ENCODE data around the gene VENTX.

The VENTX gene

GRCh38 chr10:133286366-133286765 lies 48.7 kb downstream of the VENTX start:
- CTCF ChIA-PET: interaction anchor here (0.9 kb wide), 1 partner anchor 29 kb away, joined by 3 read pairs; no protein-coding TSS in a partner anchor
- WGBS (ENCODE audit: insufficient coverage): 90% methylated on average over 18 of the region's 18 CpGs

GRCh38 chr10:133287832-133288500 lies 50.3 kb downstream of the VENTX start:
- POLR2A ChIA-PET: interaction anchor here (0.6 kb wide), 1 partner anchor 12 kb away, joined by 3 read pairs; no protein-coding TSS in a partner anchor
- H3K36me3 ChIP-seq (ENCODE audit: control insufficient read depth in 4 of 4, insufficient read depth in 4 of 4, low read length in 3 of 4): peaks cover 5 to 83% (median 69%) of the 10 kb centered on the region in 4 experiments
- no peaks in the 10 kb centered on the region for H3K27me3 ChIP-seq (replicated peaks in 2 of 5; ENCODE audit: control insufficient read depth in 4 of 5, insufficient read depth in 5 of 5, low read length in 4 of 5)
- H3K27ac ChIP-seq (ENCODE audit: insufficient read depth in 1 of 2, low read depth in 1 of 2, low read length in 2 of 2, poor library complexity in 1 of 2, severe bottlenecking in 2 of 2): no peak overlapping the region
- 96% methylated on average over 26 of the region's 46 CpGs for WGBS (ENCODE audit: insufficient coverage)
- H3K4me3 ChIP-seq (ENCODE audit: control insufficient read depth in 1 of 7, extremely low read depth in 1 of 7, insufficient read depth in 4 of 7, low read depth in 2 of 7, low read length in 6 of 7): no peak overlapping the region
- H3K4me1 ChIP-seq (ENCODE audit: control extremely low read depth in 1 of 4, control insufficient read depth in 4 of 4, insufficient read depth in 4 of 4, low read length in 3 of 4): peaks cover 0 to 3% (median 0%) of the 10 kb centered on the region in 4 experiments
- CTCF ChIA-PET: interaction anchor here (0.6 to 2.1 kb wide), 4 partner anchors 9 to 67 kb away, joined by 3 to 8 read pairs (median 3); no protein-coding TSS in a partner anchor
- no peaks in the 10 kb centered on the region for H3K9me3 ChIP-seq (ENCODE audit: control extremely low read depth in 1 of 5, control insufficient read depth in 4 of 5, insufficient read depth in 2 of 5, low read depth in 1 of 5, low read length in 4 of 5)
- DNase-seq: no peak

More at GRCh38 chr10:133286366-133286765, 48.7 kb downstream of the VENTX start:
- Histone ChIP-seq H3K27me3 (replicated peaks in 2 of 5; ENCODE audit: control insufficient read depth in 4 of 5, insufficient read depth in 5 of 5, low read length in 4 of 5) (no peaks in the 10 kb centered on the region), H3K36me3 (ENCODE audit: control insufficient read depth in 4 of 4, insufficient read depth in 4 of 4, low read length in 3 of 4) (peaks cover 5 to 92% (median 77%) of the 10 kb centered on the region in 4 experiments), H3K4me3 (ENCODE audit: control insufficient read depth in 1 of 7, extremely low read depth in 1 of 7, insufficient read depth in 4 of 7, low read depth in 2 of 7, low read length in 6 of 7) (no peak overlapping the region), H3K4me1 (ENCODE audit: control extremely low read depth in 1 of 4, control insufficient read depth in 4 of 4, insufficient read depth in 4 of 4, low read length in 3 of 4) (peaks cover 0 to under 1% (median 0%) of the 10 kb centered on the region in 4 experiments), H3K27ac (ENCODE audit: insufficient read depth in 1 of 2, low read depth in 1 of 2, low read length in 2 of 2, poor library complexity in 1 of 2, severe bottlenecking in 2 of 2) (no peak overlapping the region), H3K9me3 (ENCODE audit: control extremely low read depth in 1 of 5, control insufficient read depth in 4 of 5, insufficient read depth in 2 of 5, low read depth in 1 of 5, low read length in 4 of 5) (no peaks in the 10 kb centered on the region)
- DNase-seq: no peak
- POLR2A ChIA-PET: interaction anchor here (0.7 kb wide), 1 partner anchor 670 kb away, joined by 3 read pairs; no protein-coding TSS in a partner anchor

GRCh38 chr10:133289761-133290160 lies 52.1 kb downstream of the VENTX start:
- Histone ChIP-seq H3K9me3 (ENCODE audit: control extremely low read depth in 1 of 5, control insufficient read depth in 4 of 5, insufficient read depth in 2 of 5, low read depth in 1 of 5, low read length in 4 of 5) (no peaks in the 10 kb centered on the region), H3K4me3 (ENCODE audit: control insufficient read depth in 1 of 7, extremely low read depth in 1 of 7, insufficient read depth in 4 of 7, low read depth in 2 of 7, low read length in 6 of 7) (no peak overlapping the region), H3K36me3 (ENCODE audit: control insufficient read depth in 4 of 4, insufficient read depth in 4 of 4, low read length in 3 of 4) (peaks cover 9 to 83% (median 69%) of the 10 kb centered on the region in 4 experiments), H3K27ac (ENCODE audit: insufficient read depth in 1 of 2, low read depth in 1 of 2, low read length in 2 of 2, poor library complexity in 1 of 2, severe bottlenecking in 2 of 2) (no peak overlapping the region), H3K4me1 (ENCODE audit: control extremely low read depth in 1 of 4, control insufficient read depth in 4 of 4, insufficient read depth in 4 of 4, low read length in 3 of 4) (peaks cover 0 to 7% (median 1%) of the 10 kb centered on the region in 4 experiments), H3K27me3 (replicated peaks in 2 of 5; ENCODE audit: control insufficient read depth in 4 of 5, insufficient read depth in 5 of 5, low read length in 4 of 5) (no peaks in the 10 kb centered on the region)
- no peak for DNase-seq
- CTCF ChIA-PET: interaction anchor here (1.3 to 1.8 kb wide), 2 partner anchors 9 to 18 kb away, joined by 3 to 5 read pairs; no protein-coding TSS in a partner anchor
- POLR2A ChIA-PET: no interaction called here
- 97% methylated on average over 23 of the region's 24 CpGs for WGBS (ENCODE audit: insufficient coverage)
